Body of pancreas (tissue), 4 donors: ENCODE results near the gene TELO2. TPM values are rescaled to one million over a fixed set of nuclear protein-coding genes. Genes with fewer than 3 reads are reported as not detected.

ENCODE experiments used
- ATAC-seq: fragments of 150-250 bp; one replicate; pipeline ENCODE4 v1.9.1; 2016
- DNase-seq, 4 donors: peaks; one replicate each; pipeline ENCODE4 v3.0.0-alpha.2; 2019
- H3K27ac ChIP-seq, 4 donors: fragments of 200-600 bp; sonication (generic); 1 replicate in 3 of 4; 2 replicates in 1 of 4; pipeline versions ENCODE4 v1.5.1 to v1.6.1; 2016 to 2019; ENCODE audit warnings: mild to moderate bottlenecking in 1 of 4, mixed read lengths in 1 of 4, moderate library complexity in 1 of 4
- H3K27me3 ChIP-seq, 2 donors: fragments of 200-600 bp; sonication (generic); one replicate each; pipeline ENCODE4 v1.6.0; 2016; ENCODE audit warnings: mild to moderate bottlenecking in 1 of 2
- H3K36me3 ChIP-seq, 2 donors: fragments of 200-600 bp; sonication (generic); replicated peaks in 1 of 2; 2 replicates each; pipeline ENCODE4 v1.5.1; 2016; ENCODE audit warnings: low read depth in 2 of 2; ENCODE audit not compliant: insufficient read depth in 1 of 2
- H3K4me1 ChIP-seq: fragments of 200-600 bp; sonication (generic); one replicate; pipeline ENCODE4 v1.6.0; 2016
- H3K4me3 ChIP-seq, 2 donors: fragments of 200-600 bp; sonication (generic); 1 replicate in 1 of 2; 2 replicates in 1 of 2; pipeline ENCODE4 v1.5.1; 2016 to 2019
- H3K9me3 ChIP-seq, 3 donors: fragments of 200-600 bp; sonication (generic); 1 replicate in 2 of 3; 2 replicates in 1 of 3; pipeline ENCODE4 v1.5.1; 2016
- POLR2A ChIP-seq, 3 donors: fragments of 450-650 bp; IDR thresholded peaks; one replicate each; pipeline ENCODE4 v1.6.1; 2016; ENCODE audit warnings: antibody characterized with exemption in 3 of 3, mild to moderate bottlenecking in 2 of 3
- WGBS, 2 donors: methylation state at CpG; one replicate each; pipeline ENCODE4 v1.1.5; 2017; 5-methylcytosine and 5-hydroxymethylcytosine counted together
- intact Hi-C: fragments of 100-400 bp; cut with DNase I; formaldehyde crosslinking; loops from one replicate; pipeline ENCODE4 v1.15.1; 2023
- total RNA-seq, 2 donors: library from RNA; depleted of rRNA; stranded (reverse); fragments of >200 nt; gene quantifications; one replicate each; pipeline ENCODE4 v1.1.0, GENCODE V29; 2016
- TF ChIP-seq, protein P1 (sequence below), 7 experiments: fragments of 450-650 bp in 4 of 7; fragments of 200-600 bp in 3 of 7; sonication (generic) in 3 of 7; IDR thresholded peaks; one replicate each; pipeline ENCODE4 v1.5.1; 2016 to 2019; ENCODE audit warnings: antibody characterized with exemption in 7 of 7

The TELO2 gene
- total RNA-seq, 2 donors from 2014 or later, result 25.4 to 76.5 TPM

DNA sequence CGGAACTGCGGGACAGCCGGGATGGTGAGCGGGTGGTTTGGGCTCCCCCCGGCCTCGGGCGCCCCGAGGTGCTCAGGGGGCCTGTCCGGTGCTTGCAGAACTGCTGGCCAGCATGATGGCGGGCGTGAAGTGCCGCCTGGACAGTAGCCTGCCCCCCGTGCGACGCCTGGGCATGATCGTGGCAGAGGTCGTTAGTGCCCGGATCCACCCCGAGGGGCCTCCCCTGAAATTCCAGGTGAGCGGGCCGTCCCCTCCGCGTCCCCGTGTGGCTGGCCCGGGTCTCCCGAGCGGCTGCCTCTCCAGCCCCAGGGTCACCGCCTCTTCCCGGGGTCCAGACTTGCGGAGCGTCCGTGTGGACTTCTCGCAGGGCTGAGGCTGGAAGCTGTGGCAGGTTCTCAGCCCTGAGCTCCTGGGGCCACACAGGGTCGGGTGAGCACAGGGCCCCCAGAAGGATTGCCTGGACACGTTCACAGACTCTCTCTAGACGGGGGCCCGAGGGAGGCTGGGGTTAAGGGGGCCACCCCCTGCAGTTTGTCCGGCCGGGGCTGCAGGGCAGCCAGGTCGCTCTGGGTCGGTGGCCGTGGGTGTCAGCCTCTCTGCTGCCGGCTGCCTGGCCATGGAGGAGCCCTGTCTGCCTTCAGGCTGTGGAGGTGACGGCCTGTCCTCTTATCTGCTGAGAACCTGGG lies 7.4 kb downstream of the TELO2 start:
- Histone ChIP-seq H3K27ac (no peak overlapping the region), H3K9me3 (no peaks in the 10 kb centered on the region), H3K27me3 (no peaks in the 10 kb centered on the region), H3K36me3 (peaks cover 0 to 5% of the 10 kb centered on the region in 2 donors), H3K4me1 (no peaks in the 10 kb centered on the region), H3K4me3 (no peak overlapping the region)
- TF ChIP-seq, protein P1, sequence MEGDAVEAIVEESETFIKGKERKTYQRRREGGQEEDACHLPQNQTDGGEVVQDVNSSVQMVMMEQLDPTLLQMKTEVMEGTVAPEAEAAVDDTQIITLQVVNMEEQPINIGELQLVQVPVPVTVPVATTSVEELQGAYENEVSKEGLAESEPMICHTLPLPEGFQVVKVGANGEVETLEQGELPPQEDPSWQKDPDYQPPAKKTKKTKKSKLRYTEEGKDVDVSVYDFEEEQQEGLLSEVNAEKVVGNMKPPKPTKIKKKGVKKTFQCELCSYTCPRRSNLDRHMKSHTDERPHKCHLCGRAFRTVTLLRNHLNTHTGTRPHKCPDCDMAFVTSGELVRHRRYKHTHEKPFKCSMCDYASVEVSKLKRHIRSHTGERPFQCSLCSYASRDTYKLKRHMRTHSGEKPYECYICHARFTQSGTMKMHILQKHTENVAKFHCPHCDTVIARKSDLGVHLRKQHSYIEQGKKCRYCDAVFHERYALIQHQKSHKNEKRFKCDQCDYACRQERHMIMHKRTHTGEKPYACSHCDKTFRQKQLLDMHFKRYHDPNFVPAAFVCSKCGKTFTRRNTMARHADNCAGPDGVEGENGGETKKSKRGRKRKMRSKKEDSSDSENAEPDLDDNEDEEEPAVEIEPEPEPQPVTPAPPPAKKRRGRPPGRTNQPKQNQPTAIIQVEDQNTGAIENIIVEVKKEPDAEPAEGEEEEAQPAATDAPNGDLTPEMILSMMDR (IDR thresholded peaks at IDR 0.05), result no peak
- TF ChIP-seq POLR2A (IDR thresholded peaks at IDR 0.05), result no peak
- no peak for DNase-seq
- intact Hi-C loops, result no loop called here
- 80 to 91% methylated on average over 3 to 16 of the region's 44 CpGs for WGBS, 2 donors
- ATAC-seq, result no peak

DNA sequence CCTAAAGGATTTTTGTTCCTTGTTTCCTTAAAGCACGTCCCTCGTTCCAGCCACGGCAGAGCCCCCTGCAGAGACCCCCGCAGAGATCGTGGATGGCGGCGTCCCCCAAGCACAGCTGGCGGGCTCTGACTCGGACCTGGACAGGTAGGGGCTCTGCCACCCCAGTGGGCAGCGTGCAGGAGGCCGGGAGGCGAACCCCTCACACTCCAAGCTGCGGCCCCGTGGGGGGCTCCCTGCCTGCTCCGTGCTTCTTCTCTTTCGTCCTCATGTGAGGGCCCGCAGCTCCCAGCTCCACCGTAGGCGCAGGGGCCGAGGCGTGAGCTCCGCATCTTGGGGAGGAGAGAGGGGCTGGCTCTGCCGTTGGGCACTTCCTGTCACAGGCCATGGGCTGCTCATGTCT lies 8.5 kb downstream of the TELO2 start:
- TF ChIP-seq, protein P1 (IDR thresholded peaks at IDR 0.05), result no peak
- no peak for TF ChIP-seq POLR2A (IDR thresholded peaks at IDR 0.05)
- no peak overlapping the region for H3K27ac ChIP-seq
- ATAC-seq, result no peak
- intact Hi-C loops, result no loop called here
- no peaks in the 10 kb centered on the region for H3K9me3 ChIP-seq
- H3K4me3 ChIP-seq, result no peak overlapping the region
- 95 to 100% methylated on average over 2 to 22 of the region's 23 CpGs for WGBS, 2 donors
- H3K27me3 ChIP-seq, result no peaks in the 10 kb centered on the region
- DNase-seq, result no peak
- peaks cover 0 to 5% of the 10 kb centered on the region in 2 donors for H3K36me3 ChIP-seq
- H3K4me1 ChIP-seq, result no peaks in the 10 kb centered on the region

DNA sequence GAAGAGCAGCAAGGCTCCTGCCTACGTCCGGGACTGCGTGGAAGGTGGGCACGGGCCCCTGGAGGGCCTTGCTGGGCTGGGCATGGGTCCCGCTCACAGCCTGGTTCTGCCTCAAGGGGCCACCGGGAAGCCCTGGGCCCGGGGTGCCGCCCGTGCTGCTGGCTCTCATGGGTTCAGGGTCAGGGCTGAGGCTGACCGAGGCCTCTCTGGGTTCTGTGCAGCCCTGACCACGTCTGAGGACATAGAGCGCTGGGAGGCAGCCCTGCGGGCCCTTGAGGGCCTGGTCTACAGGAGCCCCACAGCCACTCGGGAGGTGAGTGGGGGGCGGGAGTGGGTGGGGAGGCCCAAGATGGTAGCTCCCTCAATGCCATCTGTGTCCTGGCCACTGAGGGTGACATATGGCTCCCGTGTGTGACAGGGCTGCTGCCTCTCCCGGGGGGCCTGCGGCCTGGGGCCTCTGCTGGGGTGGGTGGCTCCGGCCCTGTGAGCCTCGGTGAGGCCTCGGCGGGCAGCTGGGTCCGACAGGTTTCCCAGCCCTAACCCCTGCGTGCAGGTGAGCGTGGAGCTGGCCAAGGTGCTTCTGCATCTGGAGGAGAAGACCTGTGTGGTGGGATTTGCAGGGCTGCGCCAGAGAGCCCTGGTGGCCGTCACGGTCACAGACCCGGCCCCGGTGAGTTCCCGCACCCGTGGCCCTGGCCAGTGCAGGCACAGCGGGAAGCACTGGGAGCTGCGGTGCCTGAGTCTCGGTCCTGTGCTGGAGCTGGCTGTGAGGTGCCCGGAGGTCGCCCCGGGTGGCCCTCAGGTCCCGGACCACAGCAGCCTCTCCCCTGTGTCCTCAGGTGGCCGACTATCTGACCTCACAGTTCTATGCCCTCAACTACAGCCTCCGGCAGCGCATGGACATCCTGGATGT lies 9.2 kb downstream of the TELO2 start:
- no peak for DNase-seq
- WGBS, 2 donors, result 95 to 96% methylated on average over 9 to 40 of the region's 42 CpGs
- no peaks in the 10 kb centered on the region for H3K27me3 ChIP-seq
- H3K36me3 ChIP-seq, result peaks cover 0 to 4% of the 10 kb centered on the region in 2 donors
- no peak overlapping the region for H3K27ac ChIP-seq
- no peaks in the 10 kb centered on the region for H3K9me3 ChIP-seq
- no peaks in the 10 kb centered on the region for H3K4me1 ChIP-seq
- intact Hi-C loops, result no loop called here
- TF ChIP-seq, protein P1 (IDR thresholded peaks at IDR 0.05), result no peak
- no peak for TF ChIP-seq POLR2A (IDR thresholded peaks at IDR 0.05)
- no peak overlapping the region for H3K4me3 ChIP-seq
- ATAC-seq, result no peak

DNA sequence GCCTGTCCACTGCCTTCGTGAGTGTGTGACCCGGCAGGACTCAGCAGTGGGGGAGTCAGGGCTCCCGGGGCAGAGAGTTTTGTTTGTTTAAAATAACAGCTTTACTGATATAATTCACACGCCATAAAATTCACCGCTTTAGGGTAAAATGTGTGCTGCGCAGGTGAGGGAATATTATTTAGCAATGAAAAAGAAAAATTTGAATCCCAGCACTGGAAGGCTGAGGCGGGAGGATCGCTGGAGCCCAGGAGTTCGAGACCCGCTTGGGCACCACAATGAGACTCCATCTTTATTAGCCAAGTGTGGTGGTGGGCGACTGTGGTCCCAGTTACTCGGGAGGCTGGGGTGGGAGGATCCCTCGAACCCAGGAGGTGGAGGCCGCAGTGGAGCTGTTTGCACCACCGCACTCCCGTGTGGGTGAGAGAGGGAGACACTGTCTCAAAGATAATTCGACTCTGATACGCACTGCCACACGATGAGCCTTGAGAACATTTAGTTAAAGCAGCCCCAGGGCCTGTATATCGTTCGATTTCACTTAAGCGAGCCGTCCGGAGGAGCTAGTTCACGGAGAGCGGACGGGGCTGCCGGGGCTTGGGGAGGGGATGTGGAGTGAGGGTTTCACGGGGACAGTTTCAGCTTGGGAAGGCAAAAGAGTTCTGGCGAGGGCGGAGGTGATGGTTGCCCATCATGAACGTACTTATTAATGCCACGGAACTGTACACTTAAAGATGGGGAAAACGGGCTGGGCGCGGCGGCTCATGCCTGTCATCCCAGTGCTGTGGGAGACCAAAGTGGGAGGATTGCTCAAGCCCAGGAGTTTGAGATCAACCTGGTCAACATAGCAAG lies 10.2 kb downstream of the TELO2 start:
- Histone ChIP-seq H3K9me3 (no peaks in the 10 kb centered on the region), H3K4me1 (no peaks in the 10 kb centered on the region), H3K36me3 (peaks cover 0 to 4% of the 10 kb centered on the region in 2 donors), H3K27ac (no peak overlapping the region), H3K27me3 (no peaks in the 10 kb centered on the region), H3K4me3 (no peak overlapping the region)
- 95 to 96% methylated on average over 35 to 37 of the region's 37 CpGs for WGBS, 2 donors
- DNase-seq (no peak), ATAC-seq (no peak)
- TF ChIP-seq POLR2A (IDR thresholded peaks at IDR 0.05), result no peak
- TF ChIP-seq, protein P1 (IDR thresholded peaks at IDR 0.05), result no peak
- intact Hi-C loops, result no loop called here
